Effector memory CD4-positive, alpha-beta T cell (primary cell): ENCODE measurements around the gene SLC5A1.
A peak's percentile ranks its signal among the peaks of the same experiment; 100 is the strongest.

Source experiments
- DNase-seq, 3 donors: peaks; one replicate each; pipeline ENCODE4 v3.0.0-alpha.2; 2020
- H3K27ac ChIP-seq: 2 replicates; pipeline ENCODE4 v1.7.0; 2013; ENCODE audit warnings: mild to moderate bottlenecking, low read length, moderate library complexity; ENCODE audit not compliant: insufficient read depth, poor library complexity, severe bottlenecking
- H3K27me3 ChIP-seq: replicated peaks from 2 replicates; pipeline ENCODE4 v1.7.0; 2013; ENCODE audit warnings: mild to moderate bottlenecking, low read length; ENCODE audit not compliant: insufficient read depth, control insufficient read depth, poor library complexity, severe bottlenecking
- H3K36me3 ChIP-seq: 2 replicates; pipeline ENCODE4 v1.7.0; 2013; ENCODE audit warnings: mild to moderate bottlenecking, low read length, moderate library complexity; ENCODE audit not compliant: control insufficient read depth, insufficient read depth
- H3K4me1 ChIP-seq: 2 replicates; pipeline ENCODE4 v1.7.0; 2013; ENCODE audit warnings: low read length, mild to moderate bottlenecking; ENCODE audit not compliant: control insufficient read depth, insufficient read depth, poor library complexity, severe bottlenecking
- H3K4me3 ChIP-seq: 2 replicates; pipeline ENCODE4 v1.7.0; 2013; ENCODE audit warnings: low read length, low read depth, mild to moderate bottlenecking; ENCODE audit not compliant: insufficient read depth, poor library complexity, severe bottlenecking
- H3K9me3 ChIP-seq: 2 replicates; pipeline ENCODE4 v1.7.0; 2013; ENCODE audit warnings: mild to moderate bottlenecking, low read length, moderate library complexity; ENCODE audit not compliant: control insufficient read depth

SLC5A1 gene

DNA sequence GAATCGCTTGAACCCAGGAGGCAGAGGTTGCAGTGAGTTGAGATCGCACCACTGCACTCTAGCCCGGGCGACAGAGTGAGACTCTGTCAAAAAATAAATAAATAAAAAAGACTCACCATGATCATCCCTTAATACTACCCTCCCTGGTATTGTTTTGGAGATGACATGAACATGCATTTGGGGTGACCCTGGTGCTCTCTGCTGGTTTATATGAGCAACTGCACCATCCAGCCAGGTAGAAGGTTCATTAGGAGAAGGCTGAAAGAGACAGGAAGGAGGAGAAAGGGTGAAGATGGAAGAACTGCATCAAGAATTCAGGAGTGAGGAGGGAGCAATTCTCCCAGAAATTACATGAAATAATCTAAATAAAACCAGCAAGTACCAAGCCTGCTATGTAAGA lies 37.8 kb downstream of the SLC5A1 start:
- no peaks in the 10 kb centered on the region for H3K27me3 ChIP-seq
- H3K9me3 ChIP-seq: no peaks in the 10 kb centered on the region
- H3K4me3 ChIP-seq: no peak overlapping the region
- peak in 2 of 3 donors; percentile 1 to 3 for DNase-seq
- H3K27ac ChIP-seq: no peak overlapping the region
- H3K36me3 ChIP-seq: no peaks in the 10 kb centered on the region
- H3K4me1 ChIP-seq: no peaks in the 10 kb centered on the region

DNA sequence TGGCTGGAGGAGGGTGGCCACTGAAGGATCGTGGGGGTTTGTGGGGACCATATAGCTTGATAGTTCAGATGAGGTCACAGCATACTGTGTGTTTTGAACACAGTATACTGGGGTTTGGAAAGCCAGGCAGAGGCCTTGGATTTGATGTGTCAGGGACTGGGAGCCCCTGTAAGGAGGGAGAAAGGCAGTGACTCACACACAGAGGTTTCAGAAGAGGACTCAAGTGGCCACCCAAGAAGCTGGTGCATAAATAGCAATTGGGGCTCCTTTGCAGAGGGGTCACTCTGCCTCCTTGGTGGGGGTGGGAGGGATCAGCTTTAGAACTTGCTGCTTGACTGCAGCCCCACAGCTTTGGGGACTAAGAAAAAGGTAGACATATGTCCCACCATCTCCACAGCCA lies 39.3 kb downstream of the SLC5A1 start:
- Histone ChIP-seq H3K36me3 (no peaks in the 10 kb centered on the region), H3K9me3 (no peaks in the 10 kb centered on the region), H3K4me1 (no peaks in the 10 kb centered on the region), H3K4me3 (no peak overlapping the region), H3K27ac (no peak overlapping the region), H3K27me3 (peaks cover 3% of the 10 kb centered on the region)
- no peak for DNase-seq

DNA sequence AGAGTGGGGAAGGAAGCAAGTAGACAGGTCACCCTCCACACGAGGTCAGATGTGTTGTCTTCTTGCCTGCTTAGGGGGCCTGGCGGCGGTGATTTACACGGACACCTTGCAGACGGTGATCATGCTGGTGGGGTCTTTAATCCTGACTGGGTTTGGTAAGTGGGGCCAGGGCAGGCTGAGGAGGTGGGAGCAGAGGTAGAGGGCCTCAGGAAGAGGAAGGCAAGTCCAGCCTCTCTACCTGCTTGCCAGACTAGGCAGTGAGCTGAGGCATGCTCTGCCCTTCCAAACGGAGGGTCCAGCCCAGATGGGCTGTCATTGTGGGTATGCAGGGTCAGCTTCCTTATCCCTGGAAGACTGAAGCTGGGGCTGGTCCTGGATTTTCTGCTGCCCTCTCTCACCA lies 39.9 kb downstream of the SLC5A1 start:
- H3K36me3 ChIP-seq: no peaks in the 10 kb centered on the region
- no peak overlapping the region for H3K4me3 ChIP-seq
- DNase-seq: no peak
- H3K9me3 ChIP-seq: no peaks in the 10 kb centered on the region
- no peak overlapping the region for H3K27ac ChIP-seq
- H3K27me3 ChIP-seq: peaks cover 4% of the 10 kb centered on the region
- no peaks in the 10 kb centered on the region for H3K4me1 ChIP-seq

DNA sequence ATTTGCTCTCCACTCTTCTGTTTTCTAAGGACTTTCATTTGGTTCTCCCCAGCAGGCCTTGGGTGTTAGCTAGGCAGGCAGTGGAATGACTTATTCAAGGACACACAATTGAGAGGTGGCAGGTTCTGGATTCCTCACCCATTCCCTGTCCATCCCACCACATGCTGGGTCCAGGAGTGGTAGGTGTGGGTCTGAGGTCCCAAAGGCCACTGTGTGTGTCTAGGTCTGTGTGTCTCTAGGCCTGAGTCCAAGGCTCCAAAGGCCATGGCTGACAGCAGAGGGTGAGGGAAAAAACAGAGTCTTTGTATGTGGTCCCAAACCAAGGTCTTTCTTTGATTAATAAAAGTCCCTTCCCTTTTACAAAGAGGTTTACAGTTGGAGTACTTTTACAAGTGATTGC lies 40.8 kb downstream of the SLC5A1 start:
- no peak overlapping the region for H3K27ac ChIP-seq
- no peaks in the 10 kb centered on the region for H3K4me1 ChIP-seq
- no peak for DNase-seq
- no peaks in the 10 kb centered on the region for H3K36me3 ChIP-seq
- H3K9me3 ChIP-seq: no peaks in the 10 kb centered on the region
- peaks cover 4% of the 10 kb centered on the region for H3K27me3 ChIP-seq
- no peak overlapping the region for H3K4me3 ChIP-seq

DNA sequence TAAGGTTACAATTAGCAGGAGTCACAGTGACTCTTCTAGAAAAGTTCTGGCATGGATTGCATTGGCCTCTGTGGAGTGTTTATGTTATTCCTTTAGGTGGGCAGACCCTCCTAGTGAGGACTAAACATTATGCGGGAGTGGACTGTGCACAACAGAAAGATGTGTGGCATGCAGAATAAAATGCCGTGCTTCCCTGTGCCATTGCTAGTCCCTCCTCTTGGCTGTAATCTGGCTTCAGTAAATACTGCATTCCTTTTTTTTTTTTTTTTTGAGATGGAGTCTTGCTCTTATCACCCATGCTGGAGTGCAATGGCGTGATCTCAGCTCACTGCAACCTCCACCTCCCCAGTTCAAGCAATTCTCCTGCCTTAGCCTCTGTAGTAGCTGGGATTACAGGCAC lies 45.0 kb downstream of the SLC5A1 start:
- Histone ChIP-seq H3K4me1 (no peaks in the 10 kb centered on the region), H3K27ac (no peak overlapping the region), H3K4me3 (no peak overlapping the region), H3K9me3 (no peaks in the 10 kb centered on the region), H3K27me3 (peaks cover 4% of the 10 kb centered on the region), H3K36me3 (no peaks in the 10 kb centered on the region)
- no peak for DNase-seq

DNA sequence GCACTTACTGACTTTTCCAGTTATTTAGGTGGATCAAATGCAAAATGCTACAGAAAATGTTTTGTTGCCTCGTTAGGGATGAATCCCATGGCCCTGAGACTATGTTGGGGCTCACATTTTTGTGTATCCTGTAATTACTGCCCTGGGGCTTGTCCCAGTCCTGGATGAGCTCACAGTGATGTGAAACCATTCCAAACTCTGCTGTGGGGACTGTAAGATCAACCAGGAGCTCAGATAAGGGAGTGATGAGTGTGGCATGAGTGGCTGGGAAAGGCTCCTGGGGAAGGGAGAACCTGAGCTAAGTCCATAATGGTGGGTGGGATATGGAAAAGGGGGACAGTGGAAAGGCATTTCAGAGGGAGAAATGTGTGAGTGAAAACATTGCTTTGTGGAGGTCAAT lies 54.0 kb downstream of the SLC5A1 start:
- no peaks in the 10 kb centered on the region for H3K27me3 ChIP-seq
- no peak overlapping the region for H3K4me3 ChIP-seq
- DNase-seq: no peak
- no peaks in the 10 kb centered on the region for H3K9me3 ChIP-seq
- H3K36me3 ChIP-seq: no peaks in the 10 kb centered on the region
- H3K27ac ChIP-seq: no peak overlapping the region
- no peaks in the 10 kb centered on the region for H3K4me1 ChIP-seq

DNA sequence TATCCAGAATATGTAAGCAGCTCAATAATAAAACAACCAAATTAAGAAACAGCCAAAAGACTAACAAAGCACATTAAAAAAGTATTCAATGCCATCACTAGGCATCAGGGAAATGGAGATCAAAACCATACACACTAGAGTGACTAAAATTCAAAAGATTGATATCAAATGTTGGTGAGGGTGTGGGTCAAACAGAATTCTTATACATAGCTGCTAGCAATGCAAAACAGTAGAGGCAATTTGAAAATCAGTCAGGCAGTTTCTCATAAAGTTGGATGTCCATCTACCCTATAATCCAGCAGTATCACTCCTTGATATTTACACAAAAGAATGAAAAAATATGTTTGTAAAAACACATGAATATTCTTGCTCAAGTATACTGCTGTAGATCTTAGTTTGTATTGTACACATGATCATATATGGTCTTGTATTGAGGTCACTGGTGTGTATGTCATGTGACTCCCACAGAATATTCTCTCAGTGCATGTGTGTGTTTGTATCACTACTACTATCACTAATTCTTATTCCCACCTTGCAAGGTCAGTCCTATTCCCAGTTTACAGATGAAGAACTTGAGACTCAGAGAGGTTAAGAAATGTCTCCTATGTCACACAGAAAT lies 54.9 kb downstream of the SLC5A1 start:
- Histone ChIP-seq H3K4me3 (no peak overlapping the region), H3K27ac (no peak overlapping the region), H3K27me3 (no peaks in the 10 kb centered on the region), H3K4me1 (no peaks in the 10 kb centered on the region), H3K36me3 (no peaks in the 10 kb centered on the region), H3K9me3 (no peaks in the 10 kb centered on the region)
- DNase-seq: no peak

DNA sequence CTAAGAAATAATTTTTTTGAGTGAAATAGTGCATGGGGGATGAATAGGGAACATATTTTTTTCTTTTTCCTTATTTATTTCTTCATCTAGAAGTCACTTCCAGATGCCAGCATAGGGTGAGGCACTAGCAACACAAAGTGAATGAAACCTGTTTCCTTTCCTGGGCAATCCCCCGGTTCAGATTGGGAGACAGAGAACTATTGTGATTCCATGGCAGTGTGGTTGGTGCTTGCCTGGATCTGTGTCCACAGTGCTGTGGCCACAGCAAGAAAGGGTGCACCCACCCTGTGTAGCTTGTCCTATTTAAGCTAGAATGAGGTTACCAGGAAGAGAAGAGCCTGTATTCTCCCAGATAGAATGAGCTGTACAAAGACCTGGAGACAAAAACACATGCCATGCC lies 57.6 kb downstream of the SLC5A1 start:
- Histone ChIP-seq H3K4me1 (no peaks in the 10 kb centered on the region), H3K27me3 (no peaks in the 10 kb centered on the region), H3K9me3 (no peaks in the 10 kb centered on the region), H3K27ac (no peak overlapping the region), H3K4me3 (no peak overlapping the region), H3K36me3 (no peaks in the 10 kb centered on the region)
- DNase-seq: no peak

DNA sequence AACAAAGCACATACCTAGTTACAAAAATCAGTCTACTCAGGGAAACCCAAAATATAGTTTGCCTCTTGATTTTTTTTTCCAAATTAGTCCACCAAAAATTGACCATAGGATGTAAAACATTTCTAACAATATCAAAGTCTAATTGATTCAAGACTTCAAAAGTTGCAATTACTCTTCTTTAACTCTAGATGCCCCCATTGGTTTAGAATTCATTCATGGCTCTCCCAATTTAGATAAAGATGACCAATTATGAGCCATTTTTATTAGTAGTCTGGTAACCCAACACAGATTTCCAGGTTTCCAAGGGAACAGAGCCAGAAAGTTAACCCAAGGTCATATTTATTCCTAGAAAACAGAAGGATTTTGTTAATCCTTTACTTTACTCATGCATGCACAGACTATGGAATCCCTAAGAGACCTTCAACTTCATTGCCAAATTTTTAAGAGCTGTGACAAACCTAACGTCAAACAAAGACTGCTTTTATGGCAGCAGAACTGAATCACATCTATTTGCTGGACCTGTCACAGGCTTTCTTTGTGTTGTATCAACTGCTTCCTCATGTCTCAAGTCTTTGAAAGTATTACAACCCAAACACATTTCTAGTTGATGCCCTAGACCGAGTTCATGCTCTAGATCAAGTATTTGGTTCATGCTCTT lies 60.7 kb downstream of the SLC5A1 start:
- Histone ChIP-seq H3K36me3 (no peaks in the 10 kb centered on the region), H3K4me3 (no peak overlapping the region), H3K9me3 (no peaks in the 10 kb centered on the region), H3K27ac (no peak overlapping the region), H3K27me3 (no peaks in the 10 kb centered on the region), H3K4me1 (no peaks in the 10 kb centered on the region)
- no peak for DNase-seq

DNA sequence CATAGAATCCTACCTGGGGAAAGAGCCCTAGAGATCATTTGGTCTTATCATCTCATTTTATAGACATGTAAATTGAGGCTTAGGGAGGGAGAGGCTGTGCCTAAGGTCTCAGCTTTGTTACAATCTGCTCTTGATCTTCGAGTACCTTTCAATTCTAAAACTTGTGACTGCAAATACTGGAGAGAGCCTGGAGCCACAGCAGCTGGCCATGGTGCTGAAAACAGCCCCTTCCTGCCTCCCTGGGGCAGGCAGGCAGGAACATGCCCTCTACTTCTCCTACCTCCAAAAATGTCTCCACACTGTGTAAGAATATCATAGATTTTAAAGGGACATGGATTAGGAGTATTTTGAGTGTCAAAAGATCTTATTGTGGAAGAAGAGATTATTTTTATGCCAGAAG lies 63.9 kb downstream of the SLC5A1 start:
- Histone ChIP-seq H3K4me1 (no peaks in the 10 kb centered on the region), H3K27me3 (no peaks in the 10 kb centered on the region), H3K36me3 (no peaks in the 10 kb centered on the region), H3K27ac (no peak overlapping the region), H3K4me3 (no peak overlapping the region), H3K9me3 (no peaks in the 10 kb centered on the region)
- no peak for DNase-seq
